ENCODE data around the gene RNF213.

Gene RNF213

GRCh38 chr17:80385046-80385445, 124.4 kb downstream of the RNF213 start:
- no peak overlapping the region for H2AFZ ChIP-seq (ENCODE audit: low read depth, low read length)
- no peak overlapping the region for H3K14ac ChIP-seq (ENCODE audit: low read length in 2 of 2)
- no peak overlapping the region for H4K91ac ChIP-seq (ENCODE audit: low read length)
- DNase-seq = no peak
- no peak overlapping the region for H2BK15ac ChIP-seq (ENCODE audit: low read depth, poor library complexity, severe bottlenecking)
- WGBS = 90% methylated on average over 6 of the region's 9 CpGs
- no peak overlapping the region for H3K4me2 ChIP-seq (ENCODE audit: low read length, poor library complexity, severe bottlenecking)
- H3K9me3 ChIP-seq (ENCODE audit: control insufficient read depth, low read length) = no peaks in the 10 kb centered on the region
- no peak overlapping the region for H3K4ac ChIP-seq (ENCODE audit: low read depth in 1 of 2, low read length in 2 of 2)
- no peak overlapping the region for H2BK5ac ChIP-seq (ENCODE audit: low read depth, low read length, poor library complexity, severe bottlenecking)
- H4K8ac ChIP-seq (ENCODE audit: low read length) = no peak overlapping the region
- H3K9ac ChIP-seq (ENCODE audit: low read length) = no peak overlapping the region
- no peak overlapping the region for H2AK5ac ChIP-seq (ENCODE audit: low read length, severe bottlenecking)
- peaks cover 87 to 99% of the 10 kb centered on the region in 2 experiments for H3K36me3 ChIP-seq (ENCODE audit: control insufficient read depth in 1 of 2, insufficient read depth in 2 of 2, low read depth in 1 of 2, low read length in 2 of 2)
- no peak overlapping the region for H3K27ac ChIP-seq (ENCODE audit: low read length, poor library complexity, severe bottlenecking)
- no peak overlapping the region for H3K4me3 ChIP-seq (ENCODE audit: insufficient read depth in 1 of 2, low read depth in 1 of 2, low read length in 2 of 2)
- H3K79me1 ChIP-seq (replicated peaks; ENCODE audit: low read length, poor library complexity, severe bottlenecking) = peaks cover 18% of the 10 kb centered on the region
- no peak overlapping the region for H3K18ac ChIP-seq (ENCODE audit: low read depth in 1 of 2, low read length in 2 of 2)
- no peak overlapping the region for H3K23ac ChIP-seq (ENCODE audit: low read length in 2 of 2)
- no peak overlapping the region for H2BK12ac ChIP-seq (ENCODE audit: low read length in 2 of 2)
- H3K4me1 ChIP-seq (ENCODE audit: control insufficient read depth, insufficient read depth, low read depth, low read length) = no peaks in the 10 kb centered on the region
- H2BK120ac ChIP-seq (ENCODE audit: low read depth, low read length) = no peak overlapping the region
- H3K27me3 ChIP-seq (ENCODE audit: control insufficient read depth in 1 of 2, insufficient read depth in 1 of 2, low read length in 2 of 2) = no peaks in the 10 kb centered on the region

GRCh38 chr17:80386341-80386740, 125.7 kb downstream of the RNF213 start:
- no peak overlapping the region for H3K9ac ChIP-seq (ENCODE audit: low read length)
- H2BK5ac ChIP-seq (ENCODE audit: low read depth, low read length, poor library complexity, severe bottlenecking) = no peak overlapping the region
- H3K27ac ChIP-seq (ENCODE audit: low read length, poor library complexity, severe bottlenecking) = no peak overlapping the region
- peaks cover 83 to 99% of the 10 kb centered on the region in 2 experiments for H3K36me3 ChIP-seq (ENCODE audit: control insufficient read depth in 1 of 2, insufficient read depth in 2 of 2, low read depth in 1 of 2, low read length in 2 of 2)
- H2BK12ac ChIP-seq (ENCODE audit: low read length in 2 of 2) = no peak overlapping the region
- H3K23ac ChIP-seq (ENCODE audit: low read length in 2 of 2) = no peak overlapping the region
- H2AFZ ChIP-seq (ENCODE audit: low read depth, low read length) = no peak overlapping the region
- peaks cover 14% of the 10 kb centered on the region for H3K79me1 ChIP-seq (replicated peaks; ENCODE audit: low read length, poor library complexity, severe bottlenecking)
- H4K8ac ChIP-seq (ENCODE audit: low read length) = no peak overlapping the region
- no peak overlapping the region for H3K4me3 ChIP-seq (ENCODE audit: insufficient read depth in 1 of 2, low read depth in 1 of 2, low read length in 2 of 2)
- no peaks in the 10 kb centered on the region for H3K9me3 ChIP-seq (ENCODE audit: control insufficient read depth, low read length)
- H3K27me3 ChIP-seq (ENCODE audit: control insufficient read depth in 1 of 2, insufficient read depth in 1 of 2, low read length in 2 of 2) = no peaks in the 10 kb centered on the region
- no peak overlapping the region for H3K14ac ChIP-seq (ENCODE audit: low read length in 2 of 2)
- H3K4ac ChIP-seq (ENCODE audit: low read depth in 1 of 2, low read length in 2 of 2) = no peak overlapping the region
- WGBS = 97% methylated on average over 14 of the region's 14 CpGs
- no peak overlapping the region for H3K18ac ChIP-seq (ENCODE audit: low read depth in 1 of 2, low read length in 2 of 2)
- DNase-seq = no peak
- H4K91ac ChIP-seq (ENCODE audit: low read length) = no peak overlapping the region
- H3K4me2 ChIP-seq (ENCODE audit: low read length, poor library complexity, severe bottlenecking) = no peak overlapping the region
- H3K4me1 ChIP-seq (ENCODE audit: control insufficient read depth, insufficient read depth, low read depth, low read length) = no peaks in the 10 kb centered on the region
- H2BK120ac ChIP-seq (ENCODE audit: low read depth, low read length) = no peak overlapping the region
- H2BK15ac ChIP-seq (ENCODE audit: low read depth, poor library complexity, severe bottlenecking) = no peak overlapping the region
- H2AK5ac ChIP-seq (ENCODE audit: low read length, severe bottlenecking) = no peak overlapping the region

- Histone ChIP-seq H3K14ac (ENCODE audit: low read length in 2 of 2) (no peak overlapping the region), H3K4me1 (ENCODE audit: control insufficient read depth, insufficient read depth, low read depth, low read length) (no peaks in the 10 kb centered on the region), H3K9me3 (ENCODE audit: control insufficient read depth, low read length) (no peaks in the 10 kb centered on the region), H3K27ac (ENCODE audit: low read length, poor library complexity, severe bottlenecking) (no peak overlapping the region), H2BK12ac (ENCODE audit: low read length in 2 of 2) (no peak overlapping the region), H2BK15ac (ENCODE audit: low read depth, poor library complexity, severe bottlenecking) (no peak overlapping the region), H3K36me3 (ENCODE audit: control insufficient read depth in 1 of 2, insufficient read depth in 2 of 2, low read depth in 1 of 2, low read length in 2 of 2) (peaks cover 76 to 98% of the 10 kb centered on the region in 2 experiments), H2BK120ac (ENCODE audit: low read depth, low read length) (no peak overlapping the region), H3K9ac (ENCODE audit: low read length) (no peak overlapping the region), H3K4ac (ENCODE audit: low read depth in 1 of 2, low read length in 2 of 2) (no peak overlapping the region), H3K79me1 (replicated peaks; ENCODE audit: low read length, poor library complexity, severe bottlenecking) (peaks cover 12% of the 10 kb centered on the region), H3K23ac (ENCODE audit: low read length in 2 of 2) (no peak overlapping the region), H2AK5ac (ENCODE audit: low read length, severe bottlenecking) (no peak overlapping the region), H2AFZ (ENCODE audit: low read depth, low read length) (no peak overlapping the region), H3K18ac (ENCODE audit: low read depth in 1 of 2, low read length in 2 of 2) (no peak overlapping the region), H4K91ac (ENCODE audit: low read length) (no peak overlapping the region), H2BK5ac (ENCODE audit: low read depth, low read length, poor library complexity, severe bottlenecking) (no peak overlapping the region), H3K27me3 (ENCODE audit: control insufficient read depth in 1 of 2, insufficient read depth in 1 of 2, low read length in 2 of 2) (no peaks in the 10 kb centered on the region), H4K8ac (ENCODE audit: low read length) (no peak overlapping the region), H3K4me3 (ENCODE audit: insufficient read depth in 1 of 2, low read depth in 1 of 2, low read length in 2 of 2) (no peak overlapping the region), H3K4me2 (ENCODE audit: low read length, poor library complexity, severe bottlenecking) (no peak overlapping the region)
- DNase-seq = no peak
- WGBS = 91% methylated on average over 7 of the region's 7 CpGs
These were observed 126.4 kb downstream of the RNF213 start for GRCh38 chr17:80387071-80387470.

- H3K14ac ChIP-seq (ENCODE audit: low read length in 2 of 2) = no peak overlapping the region
These were observed 127.5 kb downstream of the RNF213 start for GRCh38 chr17:80388175-80388574.

More at GRCh38 chr17:80388175-80388574, 127.5 kb downstream of the RNF213 start:
- Histone ChIP-seq H2BK12ac (ENCODE audit: low read length in 2 of 2) (no peak overlapping the region), H3K9ac (ENCODE audit: low read length) (no peak overlapping the region), H3K4ac (ENCODE audit: low read depth in 1 of 2, low read length in 2 of 2) (no peak overlapping the region), H3K4me1 (ENCODE audit: control insufficient read depth, insufficient read depth, low read depth, low read length) (no peaks in the 10 kb centered on the region), H4K91ac (ENCODE audit: low read length) (no peak overlapping the region), H3K27ac (ENCODE audit: low read length, poor library complexity, severe bottlenecking) (no peak overlapping the region), H2BK120ac (ENCODE audit: low read depth, low read length) (no peak overlapping the region), H2BK5ac (ENCODE audit: low read depth, low read length, poor library complexity, severe bottlenecking) (no peak overlapping the region), H3K18ac (ENCODE audit: low read depth in 1 of 2, low read length in 2 of 2) (no peak overlapping the region), H2AFZ (ENCODE audit: low read depth, low read length) (no peak overlapping the region), H2BK15ac (ENCODE audit: low read depth, poor library complexity, severe bottlenecking) (no peak overlapping the region), H3K27me3 (ENCODE audit: control insufficient read depth in 1 of 2, insufficient read depth in 1 of 2, low read length in 2 of 2) (no peaks in the 10 kb centered on the region), H3K4me3 (ENCODE audit: insufficient read depth in 1 of 2, low read depth in 1 of 2, low read length in 2 of 2) (no peak overlapping the region), H2AK5ac (ENCODE audit: low read length, severe bottlenecking) (no peak overlapping the region), H3K36me3 (ENCODE audit: control insufficient read depth in 1 of 2, insufficient read depth in 2 of 2, low read depth in 1 of 2, low read length in 2 of 2) (peaks cover 78 to 97% of the 10 kb centered on the region in 2 experiments), H3K4me2 (ENCODE audit: low read length, poor library complexity, severe bottlenecking) (no peak overlapping the region), H3K79me1 (replicated peaks; ENCODE audit: low read length, poor library complexity, severe bottlenecking) (peaks cover 12% of the 10 kb centered on the region), H4K8ac (ENCODE audit: low read length) (no peak overlapping the region), H3K23ac (ENCODE audit: low read length in 2 of 2) (no peak overlapping the region), H3K9me3 (ENCODE audit: control insufficient read depth, low read length) (no peaks in the 10 kb centered on the region)
- WGBS = 98% methylated on average over 15 of the region's 15 CpGs
- DNase-seq = no peak
